NCI-H460 (cell line): ENCODE measurements around the gene RIOK3. TPM values are rescaled to one million over a fixed set of nuclear protein-coding genes. Genes with fewer than 3 reads are reported as not detected.
"Not testable (repeated sequence)": the region's sequence is repeated elsewhere in the genome, so short reads cannot be mapped to it uniquely, and the experiment has no call there.

ENCODE experiments used
- DNase-seq: peaks from one replicate; pipeline ENCODE4 v3.0.0-alpha.2; 2016; ENCODE audit warnings: low read depth; ENCODE audit errors: extremely low read depth
- total RNA-seq: library from RNA; depleted of rRNA; stranded (reverse); fragments of >200 nt; shearing (Covaris generic); gene quantifications from 2 replicates; pipeline ENCODE4 v1.2.3, GENCODE V29; 2014

RIOK3 gene
- total RNA-seq, 1 experiment from 2014 or later = 105 TPM

- no peak for DNase-seq
Measured at GRCh38 chr18:23451011-23451410, 2.1 kb upstream of the RIOK3 start.

GRCh38 chr18:23451491-23451890, 1.6 kb upstream of the RIOK3 start:
- DNase-seq = no peak

- no peak for DNase-seq
Measured at GRCh38 chr18:23452347-23452727, 750 bp upstream of the RIOK3 start.

DNA sequence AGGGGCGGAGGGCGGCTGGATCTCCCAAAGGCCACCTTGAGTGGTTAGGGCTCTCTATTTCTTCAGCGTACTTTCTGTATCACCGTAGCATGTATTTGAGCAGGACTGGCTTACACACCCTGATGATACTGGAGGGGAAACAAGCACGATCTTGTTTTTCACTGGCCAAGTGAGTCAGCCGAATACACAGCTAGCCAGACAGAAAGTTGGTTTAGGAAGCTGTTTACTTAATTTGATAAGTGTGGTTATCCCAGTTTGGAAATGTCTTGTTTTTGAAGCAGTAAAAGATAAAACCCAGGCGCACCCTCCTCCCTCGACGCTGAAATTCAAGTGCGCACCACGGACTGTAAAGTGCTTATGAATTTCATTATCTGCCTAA, 582 bp downstream of the RIOK3 start:
- no peak for DNase-seq

- no peak for DNase-seq
Measured at GRCh38 chr18:23456835-23457234, 3.7 kb downstream of the RIOK3 start.

- no peak for DNase-seq
Measured at GRCh38 chr18:23458830-23459529, 5.9 kb downstream of the RIOK3 start.

DNA sequence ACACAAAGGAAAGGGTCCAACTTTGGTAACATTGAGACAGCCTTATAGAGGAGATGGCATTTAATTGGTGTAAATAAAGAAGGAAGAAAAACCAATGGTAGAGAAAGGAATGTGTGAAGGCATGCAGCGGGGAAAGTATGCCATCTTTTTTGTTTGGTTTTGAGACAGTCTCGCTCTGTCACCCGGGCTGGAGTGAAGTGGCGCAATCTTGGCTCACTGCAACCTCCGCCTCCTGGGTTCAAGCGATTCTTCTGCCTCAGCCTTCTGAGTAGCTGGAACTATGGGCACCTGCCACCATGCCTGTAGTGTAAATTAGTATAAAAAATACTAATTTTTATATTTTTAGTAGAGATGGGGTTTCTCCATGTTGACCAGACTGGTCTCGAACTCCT, 6.4 kb downstream of the RIOK3 start:
- DNase-seq = no peak

DNA sequence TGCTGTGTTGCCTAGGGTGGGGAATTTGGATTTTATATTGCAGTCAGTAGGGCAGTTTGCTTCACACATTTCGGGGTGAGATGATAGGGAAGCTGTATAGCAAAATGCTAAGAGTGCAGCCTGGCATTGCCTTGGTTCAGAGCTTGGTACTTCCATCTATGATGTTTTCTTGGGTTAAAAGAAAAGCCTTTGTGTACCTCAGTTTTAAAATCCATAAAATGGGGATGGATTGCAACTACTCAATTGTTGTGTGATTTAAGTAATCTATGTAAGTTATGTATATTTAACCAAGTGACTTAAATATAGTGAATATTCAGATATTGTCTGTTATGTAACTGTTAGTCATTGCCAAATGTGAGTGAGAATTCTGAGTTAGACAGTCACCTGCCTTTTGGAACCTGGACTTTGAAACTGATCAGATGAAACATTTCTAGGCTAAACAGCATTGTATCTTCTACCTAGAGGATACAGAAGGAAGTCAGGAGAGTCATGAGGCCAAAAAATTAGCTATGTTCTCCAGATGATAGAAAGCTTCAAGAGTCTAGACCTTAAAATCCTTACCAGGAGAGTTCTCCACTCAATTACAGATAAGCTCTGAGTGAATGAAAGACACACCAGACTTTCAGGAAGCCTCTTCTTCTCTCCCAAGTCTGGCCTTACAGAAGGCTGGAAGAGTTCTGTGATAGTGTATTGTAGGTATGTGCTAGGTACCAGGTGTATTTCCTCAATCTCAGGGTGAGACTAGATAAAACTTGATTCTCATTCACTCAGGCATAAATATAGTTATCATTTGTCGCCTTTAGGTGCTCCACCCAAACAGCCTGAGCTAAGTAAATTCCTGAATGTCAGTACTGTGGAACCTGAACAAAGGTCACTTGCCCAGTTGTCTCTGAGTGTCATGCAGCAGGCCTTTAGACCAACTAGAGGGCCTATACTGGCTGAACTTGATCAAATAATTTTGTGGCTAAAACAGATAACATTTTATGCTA, 7.5 kb downstream of the RIOK3 start:
- no peak for DNase-seq

DNA sequence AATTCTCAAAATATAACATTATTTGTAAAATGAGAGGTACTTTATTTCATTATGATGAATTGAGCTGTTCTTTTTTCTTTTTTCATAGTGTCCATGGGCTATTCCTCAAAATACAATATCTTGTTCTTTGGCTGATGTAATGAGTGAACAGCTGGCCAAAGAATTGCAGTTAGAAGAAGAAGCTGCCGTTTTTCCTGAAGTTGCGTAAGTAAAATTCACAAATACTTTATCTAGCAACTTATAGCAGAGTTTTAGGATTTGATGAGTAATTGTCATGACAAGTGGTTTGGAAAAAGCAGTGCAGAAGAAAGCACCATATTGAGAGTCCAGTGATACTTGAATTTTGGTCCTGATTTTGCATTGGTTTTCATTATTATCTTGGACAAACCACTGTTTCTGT, 9.8 kb downstream of the RIOK3 start:
- DNase-seq = no peak

DNA sequence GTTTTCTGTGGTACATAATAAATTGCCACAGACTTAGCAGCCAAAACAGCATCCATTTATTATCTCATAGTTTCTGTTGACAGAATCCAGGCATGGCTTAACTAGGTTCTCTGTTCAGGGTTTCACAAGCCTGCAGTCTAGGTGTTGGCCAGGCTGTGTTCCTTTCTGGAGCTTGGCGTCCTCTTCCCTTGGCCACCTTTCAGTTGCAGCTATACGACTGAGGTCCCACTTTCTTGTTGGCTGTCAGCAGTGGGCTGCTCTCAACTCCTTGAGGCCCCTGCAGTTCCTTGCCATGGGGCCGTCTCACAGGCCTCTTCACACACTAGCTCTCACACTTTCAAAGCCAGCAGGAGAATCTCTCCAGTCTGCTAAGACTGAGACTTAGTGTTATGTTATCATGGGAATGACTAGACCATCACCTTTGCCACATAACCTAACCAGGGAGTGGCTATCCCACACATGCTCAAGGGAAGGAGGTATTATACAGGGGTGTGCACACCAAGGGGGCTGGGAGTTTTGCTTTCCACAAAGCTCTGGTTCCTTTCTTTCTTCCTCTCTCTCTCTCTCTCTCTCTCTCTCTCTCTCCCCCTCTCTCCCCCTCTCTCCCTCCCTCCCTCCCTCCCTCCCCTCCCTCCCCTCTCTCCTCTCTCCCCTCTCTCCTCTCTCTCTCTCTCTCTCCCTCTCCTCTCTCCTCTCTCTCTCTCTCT, 15.8 kb downstream of the RIOK3 start:
- no peak for DNase-seq

GRCh38 chr18:23470620-23471387, 17.7 kb downstream of the RIOK3 start:
- DNase-seq = no peak

- no peak for DNase-seq
Measured at GRCh38 chr18:23471486-23471885, 18.4 kb downstream of the RIOK3 start.

DNA sequence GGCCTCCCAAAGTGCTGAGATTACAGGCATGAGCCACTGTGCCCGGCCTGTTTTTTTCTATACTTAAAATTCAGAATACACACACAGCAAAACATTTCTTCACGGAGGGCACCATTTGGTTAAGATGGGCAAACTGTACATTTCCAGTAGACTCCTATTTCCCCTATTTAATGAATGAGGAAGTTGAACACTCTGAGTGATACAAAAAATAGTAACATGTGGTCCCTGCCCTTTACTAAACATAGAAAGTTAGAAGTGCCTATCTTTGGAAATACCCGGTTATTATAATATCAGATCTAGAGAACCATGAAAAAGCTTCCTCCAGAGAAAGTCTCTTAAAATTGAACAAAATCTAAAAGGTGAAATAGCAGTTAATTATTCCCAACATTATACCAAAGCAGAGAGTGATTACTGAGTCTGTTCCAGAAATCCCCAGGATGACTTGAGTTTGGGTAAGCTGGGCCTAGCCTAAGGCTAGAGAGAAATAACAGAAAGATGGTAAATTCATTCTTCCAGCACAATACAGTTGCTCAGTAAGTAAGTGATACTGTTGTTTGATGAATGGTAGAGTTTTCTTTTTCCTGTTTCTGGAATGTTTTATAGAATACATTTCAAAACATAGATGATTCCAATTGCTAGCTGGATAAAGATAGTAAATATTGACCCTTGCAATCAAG, 26.9 kb downstream of the RIOK3 start:
- no peak for DNase-seq

- no peak for DNase-seq
Measured at GRCh38 chr18:23484561-23485182, 31.6 kb downstream of the RIOK3 start.

GRCh38 chr18:23485386-23485785, 32.3 kb downstream of the RIOK3 start:
- no peak for DNase-seq

DNA sequence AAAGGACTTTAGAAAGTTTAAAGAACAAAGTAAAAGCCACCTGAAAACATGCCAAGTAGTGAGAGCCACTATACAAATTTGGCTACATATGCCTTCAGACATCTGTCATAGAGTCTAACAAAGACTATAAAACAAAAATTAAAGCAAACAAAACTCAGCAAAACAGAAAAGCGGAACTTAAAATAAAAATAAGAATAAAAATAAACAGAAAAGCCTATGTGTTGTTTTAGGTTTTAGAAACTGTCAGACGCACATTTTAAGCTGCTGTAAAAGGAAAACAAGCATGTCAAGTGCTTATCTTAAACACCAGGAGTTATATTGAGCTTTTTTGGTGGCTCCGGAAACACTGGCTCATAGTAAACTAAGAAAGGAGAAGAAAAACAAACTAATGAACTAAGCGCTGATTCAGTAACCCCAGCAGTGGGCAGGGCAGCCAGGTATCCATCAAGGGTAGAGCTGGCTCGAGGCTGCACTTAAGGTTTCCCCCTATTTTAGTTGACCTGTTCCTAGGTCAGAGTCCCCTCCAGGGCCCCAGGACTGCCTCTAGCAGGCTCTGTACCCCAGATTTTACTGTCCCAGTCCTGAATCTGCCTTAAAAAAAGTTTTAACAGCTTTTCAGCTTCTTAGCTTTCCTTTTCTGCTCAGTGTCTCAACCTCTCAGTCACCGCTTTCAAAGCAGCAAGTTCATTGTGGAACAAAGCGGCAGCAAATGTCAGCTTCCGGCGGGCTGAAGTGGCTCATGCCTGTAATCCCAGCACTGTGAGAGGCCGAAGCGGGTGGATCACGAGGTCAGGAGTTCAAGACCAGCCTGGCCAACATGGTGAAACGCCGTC, 34.9 kb downstream of the RIOK3 start:
- DNase-seq = no peak

GRCh38 chr18:23489586-23489985, 36.5 kb downstream of the RIOK3 start:
- DNase-seq = not testable (repeated sequence)

DNA sequence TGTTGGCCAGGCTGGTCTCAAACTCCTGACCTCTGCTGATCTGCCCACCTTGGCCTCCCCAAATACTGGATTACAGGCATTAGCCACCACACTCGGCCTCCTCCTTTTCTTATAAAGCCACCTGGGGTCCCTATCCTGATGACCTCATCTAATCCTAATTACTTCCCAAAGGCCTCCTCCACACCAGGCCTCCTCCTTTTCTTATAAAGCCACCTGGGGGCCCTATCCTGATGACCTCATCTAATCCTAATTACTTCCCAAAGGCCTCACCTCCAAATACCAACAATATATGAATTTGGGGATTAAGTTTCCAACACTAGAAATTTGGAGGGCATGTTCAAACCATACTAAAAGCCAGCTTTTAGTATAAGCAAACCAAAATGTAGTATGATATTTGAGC, 40.6 kb downstream of the RIOK3 start:
- DNase-seq = no peak

GRCh38 chr18:23494992-23495391, 41.9 kb downstream of the RIOK3 start:
- DNase-seq = no peak
